HG02870 (cell line): Measurements from ENCODE around the gene MED7.

Source experiments
- ATAC-seq: cut with Tn5 transposase; IDR thresholded peaks from one replicate; pipeline ENCODE4 v1.9.1; 2021; ENCODE audit warnings: mild to moderate bottlenecking, moderate library complexity; ENCODE audit not compliant: unreplicated experiment

Gene MED7

GRCh38 chr5:157107508-157107907, 35.2 kb downstream of the MED7 start:
- no peak for ATAC-seq

DNA sequence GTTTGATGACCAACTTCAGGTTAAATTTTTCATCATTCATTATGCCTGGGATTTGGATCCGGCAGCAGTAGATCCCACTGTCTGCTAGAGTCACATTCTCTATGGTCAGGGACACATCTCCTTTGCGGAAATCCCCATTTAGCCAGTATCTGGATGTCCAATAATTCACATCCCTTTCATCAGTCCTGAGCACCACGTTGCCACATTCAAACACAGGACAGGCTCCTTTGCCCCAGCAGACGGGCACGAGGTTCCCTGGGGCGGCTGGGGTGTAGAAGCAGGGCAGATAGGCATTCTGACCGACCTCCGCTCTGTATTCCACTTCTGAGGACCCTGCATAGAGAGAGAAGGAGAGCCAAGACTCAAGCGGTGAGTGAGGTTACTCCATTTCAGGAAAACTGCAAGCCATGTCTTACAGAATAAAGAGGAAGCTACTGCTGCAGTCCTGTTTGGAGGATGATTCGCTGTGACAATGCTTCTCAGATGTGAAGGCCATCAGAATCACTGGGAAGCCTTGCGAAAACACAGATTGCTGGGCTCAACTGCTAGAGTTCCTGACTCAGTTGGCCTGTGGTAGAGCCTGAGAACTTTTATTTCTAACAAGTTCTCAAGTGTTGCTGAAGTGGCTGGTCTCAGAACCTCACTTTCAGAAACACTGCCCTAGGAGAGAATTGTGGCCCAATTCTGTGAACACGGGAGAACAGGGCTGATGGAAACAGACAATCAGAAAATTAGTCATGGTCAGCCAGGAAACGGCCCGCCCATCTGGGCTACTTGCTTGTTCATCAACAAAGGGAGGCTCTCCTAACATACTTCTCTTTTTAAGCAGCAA, 35.8 kb downstream of the MED7 start:
- ATAC-seq: peak; percentile 35

DNA sequence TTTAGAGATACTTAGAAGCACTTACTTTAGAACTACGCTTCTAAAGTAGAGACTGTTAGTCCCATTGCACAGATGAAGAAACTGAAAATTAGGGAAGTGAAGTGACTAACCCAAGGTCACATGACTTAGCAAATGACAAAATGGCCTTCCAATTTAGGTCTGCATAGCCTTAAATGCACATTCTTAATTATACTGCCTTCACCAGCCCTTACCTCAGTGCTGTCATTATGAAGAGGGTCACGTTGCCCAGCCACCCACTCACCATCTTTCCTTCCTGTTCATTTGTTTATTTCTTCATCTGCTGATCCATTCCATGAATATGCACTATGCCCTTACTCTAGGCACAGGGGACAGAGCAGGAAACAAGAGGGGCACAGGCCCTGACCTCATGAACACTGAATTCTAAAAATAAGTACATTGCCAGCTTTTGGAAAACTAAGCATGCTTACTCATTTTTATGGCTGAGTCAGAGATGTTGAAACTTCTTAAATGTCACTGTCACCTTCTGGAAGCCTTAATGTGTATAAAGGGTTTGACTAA, 42.5 kb downstream of the MED7 start:
- ATAC-seq: peak; percentile 51

DNA sequence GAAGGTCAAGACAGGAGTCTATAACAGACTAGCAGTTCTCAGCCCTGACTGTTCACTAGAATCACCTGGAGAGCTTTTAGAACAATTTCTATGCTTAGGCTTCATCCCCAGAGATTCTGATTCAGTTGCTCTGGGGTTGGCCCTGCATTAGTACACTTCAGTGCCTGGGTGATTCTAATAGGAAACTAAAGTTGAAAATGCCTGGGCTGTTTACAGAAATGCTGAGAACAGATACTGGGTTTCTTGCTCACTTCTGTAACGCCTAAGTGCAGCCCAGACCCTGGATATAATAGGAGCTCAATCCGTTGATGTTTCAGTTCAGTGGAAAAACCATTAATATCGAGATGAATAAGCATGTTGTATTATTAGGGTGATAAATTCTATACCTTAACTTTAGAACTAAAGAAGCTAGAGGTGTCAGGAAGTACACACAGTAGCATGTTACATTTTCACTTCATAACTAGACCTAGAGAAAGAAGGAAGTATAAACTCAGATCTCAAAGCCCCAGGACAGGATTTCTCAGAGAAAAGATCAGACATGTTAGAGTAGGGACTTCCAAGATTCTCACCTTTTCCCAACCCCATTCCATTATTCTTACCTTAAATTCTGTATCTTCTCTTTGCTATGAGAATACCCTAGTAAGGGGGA, 54.2 kb downstream of the MED7 start:
- peak; percentile 71 for ATAC-seq
